HepG2 (cell line): ENCODE data around the gene UBE2I. TPM values are rescaled to one million over a fixed set of nuclear protein-coding genes. Genes with fewer than 3 reads are reported as not detected.
A peak's percentile ranks its signal among the peaks of the same experiment; 100 is the strongest.

Experiments
- ARID4A ChIP-seq: sonication (generic); formaldehyde crosslinking; IDR thresholded peaks from 2 replicates; pipeline ENCODE4 v1.5.0; 2020; ENCODE audit warnings: mild to moderate bottlenecking, missing genetic modification reagents, borderline replicate concordance
- BATF2 ChIP-seq: sonication (generic); formaldehyde crosslinking; IDR thresholded peaks from 2 replicates; pipeline ENCODE4 v1.8.0; 2022; ENCODE audit warnings: mild to moderate bottlenecking, missing genetic modification reagents, moderate library complexity
- FOXM1 ChIP-seq: sonication (generic); formaldehyde crosslinking; IDR thresholded peaks from 2 replicates; pipeline ENCODE4 v1.5.0; 2020; ENCODE audit warnings: missing genetic modification reagents
- FOXO1 ChIP-seq: sonication (generic); formaldehyde crosslinking; IDR thresholded peaks from 2 replicates; pipeline ENCODE4 v1.4.0; 2020; ENCODE audit warnings: missing genetic modification reagents
- GATAD2A ChIP-seq: IDR thresholded peaks from 2 replicates; pipeline ENCODE4 v1.6.1; 2016
- GFI1 ChIP-seq: sonication (generic); formaldehyde crosslinking; IDR thresholded peaks from 2 replicates; pipeline ENCODE4 v1.5.0; 2020; ENCODE audit warnings: missing genetic modification reagents, mild to moderate bottlenecking, borderline replicate concordance
- IRF2 ChIP-seq: IDR thresholded peaks from 2 replicates; pipeline ENCODE4 v1.6.1; 2018; ENCODE audit warnings: missing genetic modification reagents, missing compliant biosample characterization
- ZFP90 ChIP-seq: sonication (generic); formaldehyde crosslinking; IDR thresholded peaks from 2 replicates; pipeline ENCODE4 v1.8.0; 2022; ENCODE audit warnings: missing genetic modification reagents, mild to moderate bottlenecking, inconsistent platforms, borderline replicate concordance
- ZFP91 ChIP-seq: sonication (generic); formaldehyde crosslinking; IDR thresholded peaks from 2 replicates; pipeline ENCODE4 v1.9.0; 2022; ENCODE audit warnings: missing genetic modification reagents, mild to moderate bottlenecking, borderline replicate concordance
- ZNF30 ChIP-seq: sonication (generic); formaldehyde crosslinking; IDR thresholded peaks from 2 replicates; pipeline ENCODE4 v1.5.0; 2020; ENCODE audit warnings: mild to moderate bottlenecking, missing genetic modification reagents
- ZNF383 ChIP-seq: sonication (generic); formaldehyde crosslinking; IDR thresholded peaks from 2 replicates; pipeline ENCODE4 v1.4.0; 2020; ENCODE audit warnings: missing genetic modification reagents, mild to moderate bottlenecking, borderline replicate concordance
- ZNF44 ChIP-seq: sonication (generic); formaldehyde crosslinking; IDR thresholded peaks from 2 replicates; pipeline ENCODE4 v1.5.1; 2020; ENCODE audit warnings: mild to moderate bottlenecking, missing genetic modification reagents
- ZNF546 ChIP-seq: sonication (generic); formaldehyde crosslinking; conservative IDR thresholded peaks from 2 replicates; pipeline ENCODE4 v1.8.1; 2023; ENCODE audit warnings: mild to moderate bottlenecking, missing genetic modification reagents
- ZNF574 ChIP-seq: sonication (generic); formaldehyde crosslinking; IDR thresholded peaks from 2 replicates; pipeline ENCODE4 v1.4.0; 2020; ENCODE audit warnings: missing genetic modification reagents
- ZNF891 ChIP-seq: sonication (generic); formaldehyde crosslinking; IDR thresholded peaks from 2 replicates; pipeline ENCODE4 v1.5.0; 2020; ENCODE audit warnings: mild to moderate bottlenecking, missing genetic modification reagents
- polyA plus RNA-seq, 8 experiments: library from polyadenylated mRNA; depleted of rRNA in 3 of 8; stranded (reverse) in 7 of 8; unstranded in 1 of 8; fragments of >200 nt; fragmentation: Illumina TruSeq in 4 of 8; extraction: Trizol in 4 of 8; gene quantifications; 2 replicates each; pipeline versions ENCODE4 v1.2.1 to v1.2.3, GENCODE V29; 2011 to 2016; ENCODE audit warnings: low read depth in 4 of 8, missing spikeins in 1 of 8, mixed read lengths in 1 of 8; ENCODE audit not compliant: insufficient read depth in 1 of 8
- total RNA-seq, 5 experiments: library from RNA; depleted of rRNA; stranded (reverse); fragments of >200 nt; fragmentation: Illumina TruSeq; extraction: Trizol; gene quantifications; 2 replicates each; pipeline ENCODE4 v1.2.3, GENCODE V29; 2016; ENCODE audit warnings: low read depth in 1 of 5

UBE2I gene
- total and polyA plus RNA-seq, 2 of the 13 experiments (the other 11 are each of a cell fraction or from before 2014, with no cell fraction given) = 75.8 to 98.9 TPM

- TF ChIP-seq GATAD2A (CRISPR knock-in tag) = peak; percentile 40; the same call in 1 of the 2 replicates
- peak; percentile 69; the same call in 1 of the 2 replicates for TF ChIP-seq ZFP91 (CRISPR knock-in tag)
- no peak for TF ChIP-seq ZNF44 (CRISPR knock-in tag)
- no peak for TF ChIP-seq FOXM1 (CRISPR knock-in tag)
- no peak for TF ChIP-seq ZFP90 (CRISPR knock-in tag)
- peak; percentile 49; the same call in 1 of the 2 replicates for TF ChIP-seq GFI1 (CRISPR knock-in tag)
- TF ChIP-seq FOXO1 (CRISPR knock-in tag) = peak; percentile 45
- TF ChIP-seq BATF2 (CRISPR knock-in tag) = no peak
- no peak for TF ChIP-seq ZNF383
- peak; percentile 32; the same call in 1 of the 2 replicates for TF ChIP-seq ARID4A
- TF ChIP-seq ZNF30 = no peak
- 0 out of 2 replicates have a peak, but pooled peaks have one; percentile 40 for TF ChIP-seq IRF2 (CRISPR knock-in tag)
- peak; percentile 44 for TF ChIP-seq ZNF574 (CRISPR knock-in tag)
- TF ChIP-seq ZNF546 (CRISPR knock-in tag) = 0 out of 2 replicates have a peak, but pooled peaks have one; percentile 48
- TF ChIP-seq ZNF891 = 0 out of 2 replicates have a peak, but pooled peaks have one; percentile 24
Observed at GRCh38 chr16:1300664-1301476, 8.6 kb upstream of the UBE2I start (continued).
